GM18517 (cell line): ENCODE data around the gene MVB12B.
"Not testable (repeated sequence)": the region's sequence is repeated elsewhere in the genome, so short reads cannot be mapped to it uniquely, and the experiment has no call there.

Experiments used
- ATAC-seq: cut with Tn5 transposase; IDR thresholded peaks from one replicate; pipeline ENCODE4 v1.9.1; 2021; ENCODE audit warnings: mild to moderate bottlenecking, moderate library complexity; ENCODE audit not compliant: unreplicated experiment

MVB12B gene

GRCh38 chr9:126464694-126465441, 138.2 kb downstream of the MVB12B start:
- no peak for ATAC-seq

DNA sequence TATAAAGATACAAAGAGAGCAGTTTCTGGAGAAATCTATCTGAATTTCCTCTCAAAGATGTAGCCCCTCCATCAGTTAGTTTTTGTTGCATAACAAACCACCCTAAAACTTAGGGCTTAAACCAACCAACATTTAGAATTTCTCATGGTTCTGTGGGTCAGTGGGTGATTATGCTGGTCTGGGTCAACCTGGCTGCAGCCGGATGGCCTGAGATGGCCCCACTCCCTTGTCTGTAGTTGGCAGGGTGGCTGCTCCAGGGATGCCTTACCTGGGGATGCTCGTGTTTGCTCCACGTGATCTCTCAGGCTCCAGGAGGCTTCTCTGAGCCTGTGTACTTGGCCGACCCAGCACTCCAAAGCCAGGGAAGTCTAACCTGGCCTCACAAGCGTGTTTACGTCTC, 139.3 kb downstream of the MVB12B start:
- ATAC-seq, result no peak

- ATAC-seq, result no peak
Measured at GRCh38 chr9:126468141-126468825, 141.7 kb downstream of the MVB12B start.

DNA sequence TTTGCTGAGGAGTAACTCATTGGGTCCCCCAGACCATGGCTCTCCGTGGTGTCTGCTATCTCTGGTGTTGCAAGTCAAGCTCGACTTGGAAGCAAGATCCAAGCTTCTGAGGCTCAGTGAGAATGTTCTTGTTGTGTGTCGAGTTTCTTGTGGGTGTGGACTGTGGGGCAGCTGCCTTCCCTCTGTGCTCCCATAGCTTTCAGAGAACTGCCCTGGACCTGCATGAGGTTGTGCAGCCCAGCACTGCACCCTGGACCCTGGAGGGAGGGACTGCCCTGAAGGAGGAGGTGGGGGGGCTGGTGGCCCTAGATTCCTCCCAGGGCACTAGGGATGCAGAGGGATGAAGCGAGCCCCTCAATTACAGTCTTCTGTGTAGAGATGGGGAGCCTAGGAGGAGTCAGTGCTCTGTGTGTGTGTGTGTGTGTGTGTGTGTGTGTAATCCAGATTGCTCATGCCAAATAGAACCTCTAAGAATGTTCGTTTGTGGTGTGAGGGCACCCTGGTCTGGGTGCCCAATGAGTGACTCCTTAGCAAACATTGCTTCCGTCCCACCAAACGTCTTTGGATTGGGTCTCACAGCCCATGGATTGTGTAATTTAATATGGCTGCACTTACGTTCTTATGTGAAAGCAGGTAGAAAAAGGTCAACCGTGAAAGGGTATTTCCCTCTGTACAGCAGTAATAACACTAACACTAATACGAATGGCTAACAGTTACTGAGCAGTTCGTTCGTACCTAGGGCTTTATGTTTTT, 143.8 kb downstream of the MVB12B start:
- ATAC-seq, result peak; percentile 41

DNA sequence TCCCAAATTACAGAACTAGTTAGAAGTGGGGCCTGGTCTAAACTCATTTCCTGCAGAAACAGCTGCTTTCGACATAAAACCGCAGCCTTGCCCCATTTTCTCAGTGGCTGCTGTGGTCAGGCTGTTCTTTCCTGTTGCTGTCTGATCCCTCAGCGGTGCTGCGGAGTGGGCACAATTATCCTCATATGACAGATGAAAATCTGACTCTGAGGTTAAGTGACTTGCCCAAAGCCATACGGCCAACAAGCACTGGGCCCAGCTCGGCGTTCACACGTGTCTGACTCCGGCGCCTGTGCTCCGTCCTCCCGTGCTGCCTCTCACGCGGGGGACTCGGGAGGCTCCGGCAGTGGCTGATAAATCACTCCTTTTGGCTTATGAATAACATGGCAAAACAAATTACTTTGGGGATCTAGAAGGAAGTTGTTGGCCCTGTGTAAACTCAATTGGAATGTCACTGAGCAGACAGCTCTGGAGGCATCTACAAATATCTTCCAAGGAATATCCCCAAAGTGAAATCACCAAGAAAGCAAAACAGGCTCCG, 144.5 kb downstream of the MVB12B start:
- peak; percentile 70 for ATAC-seq

DNA sequence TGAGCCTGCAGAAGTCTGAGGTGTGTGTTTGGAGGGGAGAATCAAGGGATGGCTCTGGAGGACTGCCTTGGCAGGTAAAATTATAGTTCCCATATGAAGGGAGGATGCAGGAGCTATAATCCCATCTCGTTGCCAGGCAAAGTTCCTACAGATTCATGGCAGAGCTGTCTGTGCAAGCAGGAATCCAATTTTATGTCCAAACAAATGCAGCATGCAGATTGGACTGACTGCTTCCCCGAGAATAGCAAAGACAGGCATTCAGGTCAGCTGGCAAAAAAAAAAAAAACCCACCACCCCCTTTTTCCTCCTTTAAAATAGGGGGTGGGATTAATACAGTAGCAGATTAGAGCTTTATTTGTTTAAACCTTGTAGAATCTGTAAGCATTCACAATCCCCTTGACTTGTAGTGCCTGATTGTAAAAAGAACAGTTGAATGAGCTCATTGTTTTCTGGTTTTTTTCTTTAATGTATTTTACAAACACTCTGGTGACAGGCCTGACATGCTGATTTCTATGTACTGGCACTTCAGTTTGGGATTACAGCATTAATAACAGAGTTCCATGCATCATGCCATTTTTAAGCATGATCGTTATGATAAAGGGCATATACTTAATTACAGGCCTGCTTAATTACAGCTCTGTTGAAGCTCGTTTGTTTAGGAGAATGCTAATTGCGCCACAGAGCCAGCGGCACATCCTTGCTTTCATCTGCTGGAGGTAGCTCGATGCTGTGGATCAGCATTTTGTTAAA, 145.7 kb downstream of the MVB12B start:
- ATAC-seq, result no peak

DNA sequence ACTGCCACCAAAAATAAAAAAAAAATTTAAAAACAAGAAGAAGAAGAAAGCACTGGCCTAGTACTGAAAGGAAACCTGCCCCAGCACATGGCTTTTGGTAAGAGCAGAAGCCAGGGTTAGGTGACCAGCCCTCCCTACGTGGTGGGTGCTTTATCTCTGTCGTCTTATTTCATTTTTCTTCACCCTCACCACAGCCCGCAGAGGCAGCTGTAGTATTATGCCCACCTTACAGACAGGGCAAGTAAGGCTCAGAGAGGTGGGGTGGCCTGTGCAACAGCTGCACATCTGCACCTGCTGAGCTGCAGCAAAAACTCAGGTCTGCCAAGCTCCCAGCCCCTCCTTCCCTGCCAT, 146.3 kb downstream of the MVB12B start:
- no peak for ATAC-seq

- no peak for ATAC-seq
Measured at GRCh38 chr9:126474206-126474765, 147.7 kb downstream of the MVB12B start.

- ATAC-seq, result no peak
Measured at GRCh38 chr9:126474786-126475485, 148.3 kb downstream of the MVB12B start.

DNA sequence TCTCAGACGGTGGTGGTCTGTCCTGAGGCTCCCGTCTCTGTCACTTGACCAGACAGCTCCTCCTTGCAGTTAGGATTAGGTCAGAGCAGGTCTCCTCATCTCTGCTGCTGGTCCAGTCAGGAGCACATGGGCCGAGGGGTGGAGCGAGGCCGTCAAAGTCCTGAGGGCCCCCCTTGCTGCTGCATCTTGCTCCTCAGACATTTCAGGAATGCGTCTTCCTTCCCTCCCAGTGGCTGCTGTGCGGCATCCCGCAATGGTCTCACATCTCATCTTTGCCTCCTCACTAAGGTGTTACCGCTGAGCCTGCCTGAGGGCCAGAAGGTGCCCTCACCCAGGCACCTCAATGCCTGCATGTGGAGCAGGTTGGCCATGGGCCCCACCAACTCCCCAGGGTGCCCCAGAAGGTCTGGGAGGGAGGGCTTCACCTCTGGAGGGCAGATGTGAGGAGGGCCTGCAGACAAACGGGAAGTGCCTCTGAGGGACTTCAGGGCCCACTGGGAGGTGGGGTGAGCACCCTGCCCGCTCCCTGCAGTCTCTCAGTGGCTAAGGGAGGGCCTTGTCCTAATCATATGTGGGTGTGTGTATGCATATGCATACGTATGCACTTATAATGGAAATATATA, 149.4 kb downstream of the MVB12B start:
- no peak for ATAC-seq

DNA sequence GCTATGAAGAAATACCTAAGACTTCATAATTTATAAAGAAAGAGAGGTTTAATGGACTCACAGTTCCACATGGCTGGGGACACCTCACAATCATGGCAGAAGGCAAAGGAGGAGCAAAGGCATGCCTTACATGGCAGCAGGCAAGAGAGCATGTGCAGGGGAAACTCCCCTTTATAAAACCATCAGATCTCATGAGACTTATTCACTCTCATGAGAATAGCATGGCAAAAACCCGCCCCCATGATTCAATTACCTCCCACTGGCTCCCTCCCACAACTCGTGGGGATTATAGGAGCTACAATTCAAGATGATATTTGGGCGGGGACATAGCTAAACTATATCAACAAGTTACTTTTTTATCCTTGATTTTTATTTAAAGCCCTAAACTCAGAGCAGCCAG, 150.8 kb downstream of the MVB12B start:
- ATAC-seq, result not testable (repeated sequence)

DNA sequence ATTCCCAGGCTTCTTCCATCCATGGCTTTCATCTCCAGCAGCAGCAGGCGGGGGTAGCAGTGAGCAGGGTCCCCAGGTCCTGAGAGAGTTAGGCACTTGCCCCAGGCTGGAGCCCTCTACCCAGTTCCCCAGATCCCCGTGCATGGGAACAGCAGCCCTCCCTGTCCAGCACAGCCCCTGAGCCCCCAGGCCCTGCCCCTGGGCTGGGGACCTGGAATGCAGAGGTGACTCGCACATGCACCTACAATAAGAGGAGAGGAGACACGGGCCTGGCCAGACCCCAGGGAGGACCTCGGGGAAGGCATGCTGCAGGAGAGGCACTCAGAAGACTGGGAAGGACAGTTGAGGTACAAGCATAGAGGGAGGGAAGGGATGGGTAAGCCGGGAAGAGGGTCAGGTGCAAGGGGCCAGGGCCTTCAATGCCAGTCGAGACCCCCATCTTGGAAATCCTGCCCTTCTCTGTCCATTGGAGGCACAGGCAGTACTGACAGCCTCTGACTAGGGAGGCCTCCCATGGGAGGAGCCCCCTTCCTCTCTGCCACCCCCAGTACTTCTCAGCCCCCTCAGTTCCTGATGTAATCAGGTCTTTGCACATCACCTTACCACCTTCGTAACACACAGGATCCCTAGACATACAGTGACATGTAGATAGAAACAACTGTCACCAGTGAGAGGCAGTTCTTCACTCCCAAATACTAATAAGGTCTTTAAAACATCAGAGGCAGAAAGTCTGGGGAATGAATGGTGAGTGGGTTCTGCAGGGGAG, 151.8 kb downstream of the MVB12B start:
- no peak for ATAC-seq

DNA sequence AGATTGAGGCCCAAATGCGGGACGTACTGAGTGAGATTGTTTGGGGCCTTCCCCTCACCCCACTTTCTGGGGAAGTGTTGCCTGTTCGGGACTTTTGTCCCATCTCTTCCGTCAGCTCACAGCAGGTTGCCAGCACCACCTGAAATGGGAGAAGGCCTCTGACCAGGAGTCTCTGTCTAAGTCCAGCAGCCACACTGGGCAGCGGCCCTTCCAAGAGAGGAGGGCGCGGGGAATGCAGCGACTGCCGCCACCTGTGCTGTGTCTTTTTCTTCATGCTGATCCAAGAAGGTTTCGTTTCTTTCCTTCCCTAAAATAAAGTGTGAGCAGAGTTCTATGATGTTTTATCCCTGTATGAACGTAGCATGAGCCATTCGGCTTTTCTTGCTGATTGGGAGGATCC, 152.9 kb downstream of the MVB12B start:
- no peak for ATAC-seq

- ATAC-seq, result no peak
Measured at GRCh38 chr9:126480813-126481212, 154.2 kb downstream of the MVB12B start.

GRCh38 chr9:126481862-126482261, 155.2 kb downstream of the MVB12B start:
- ATAC-seq, result no peak

GRCh38 chr9:126482361-126483044, 155.9 kb downstream of the MVB12B start:
- no peak for ATAC-seq

- no peak for ATAC-seq
Measured at GRCh38 chr9:126483468-126484073, 156.9 kb downstream of the MVB12B start.

GRCh38 chr9:126485662-126486061, 159.0 kb downstream of the MVB12B start:
- no peak for ATAC-seq
